Stimulated activated CD4-positive, alpha-beta T cell treated with anti-CD3 and anti-CD28 coated beads, Interleukin-4, amount 100 ng/mL, for 4 hours (primary cell): ENCODE data around the gene KIF1A.
"Not testable (repeated sequence)": the region's sequence is repeated elsewhere in the genome, so short reads cannot be mapped to it uniquely, and the experiment has no call there.

ENCODE experiments used
- DNase-seq, 2 experiments: peaks; one replicate each; pipeline ENCODE4 v3.0.0-alpha.2; 2020

Gene KIF1A

DNA sequence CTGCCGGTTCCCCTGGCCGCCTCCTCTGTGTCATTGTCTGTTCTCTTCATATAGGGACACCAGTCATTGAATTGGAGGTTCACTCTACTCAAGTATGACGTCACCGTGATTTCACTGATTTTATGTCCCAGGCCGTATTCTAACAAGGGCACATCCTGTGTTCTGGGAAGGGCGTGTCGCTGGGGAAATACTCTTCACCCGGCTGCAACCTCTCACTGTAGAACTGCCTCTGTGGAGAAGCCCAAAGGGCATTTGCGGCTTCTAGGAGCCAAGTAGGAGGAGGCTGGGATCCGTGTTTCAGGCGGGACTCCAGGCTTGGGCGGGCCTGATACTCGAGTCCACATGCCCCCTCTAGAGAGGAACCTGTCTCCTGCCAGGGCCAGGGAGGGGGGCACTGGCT is 123.5 kb downstream of the KIF1A start:
- not testable (repeated sequence) for DNase-seq

DNA sequence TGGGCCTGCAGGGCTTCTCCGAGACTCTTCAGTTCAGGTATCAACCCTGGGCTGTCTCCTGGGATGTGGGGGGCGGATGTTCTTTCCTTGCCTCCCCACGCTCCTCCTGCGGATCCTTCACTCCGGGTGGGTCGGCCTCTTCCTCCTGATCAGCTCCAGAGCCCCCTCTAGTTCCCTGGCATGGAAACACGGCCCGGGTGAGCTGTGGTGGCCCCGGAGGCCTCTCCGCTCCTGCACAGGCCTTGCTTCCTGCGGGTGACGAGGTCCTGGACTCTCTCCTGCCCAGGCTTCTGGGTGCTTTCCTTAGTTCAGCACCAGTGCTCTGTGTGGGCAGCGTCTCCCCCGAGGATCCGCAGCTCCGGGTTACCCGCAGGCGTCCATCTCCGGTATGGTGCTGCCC is 124.4 kb downstream of the KIF1A start:
- DNase-seq: not testable (repeated sequence)

DNA sequence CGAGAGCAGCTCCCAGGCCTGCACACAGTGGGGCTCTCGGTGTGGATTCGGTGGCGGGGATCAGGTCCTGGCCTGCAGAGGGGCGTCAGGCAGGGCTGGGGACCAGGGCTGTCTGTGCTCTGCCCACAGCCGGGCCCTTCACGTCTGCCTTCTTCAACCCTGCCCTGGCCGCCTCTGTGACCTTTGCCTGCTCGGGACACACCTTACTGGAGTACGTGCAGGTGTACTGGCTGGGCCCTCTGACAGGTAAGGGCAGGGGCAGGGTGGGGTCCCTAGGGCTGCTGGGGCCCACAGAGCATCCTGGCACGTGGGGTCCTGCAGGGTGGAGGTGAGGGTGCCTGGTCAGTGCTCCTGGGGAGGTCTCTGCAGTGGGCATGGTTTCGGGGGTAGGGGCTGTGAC is 125.7 kb downstream of the KIF1A start:
- not testable (repeated sequence) for DNase-seq

GRCh38 chr2:240692583-240693561 is 127.1 kb downstream of the KIF1A start:
- not testable (repeated sequence) for DNase-seq

DNA sequence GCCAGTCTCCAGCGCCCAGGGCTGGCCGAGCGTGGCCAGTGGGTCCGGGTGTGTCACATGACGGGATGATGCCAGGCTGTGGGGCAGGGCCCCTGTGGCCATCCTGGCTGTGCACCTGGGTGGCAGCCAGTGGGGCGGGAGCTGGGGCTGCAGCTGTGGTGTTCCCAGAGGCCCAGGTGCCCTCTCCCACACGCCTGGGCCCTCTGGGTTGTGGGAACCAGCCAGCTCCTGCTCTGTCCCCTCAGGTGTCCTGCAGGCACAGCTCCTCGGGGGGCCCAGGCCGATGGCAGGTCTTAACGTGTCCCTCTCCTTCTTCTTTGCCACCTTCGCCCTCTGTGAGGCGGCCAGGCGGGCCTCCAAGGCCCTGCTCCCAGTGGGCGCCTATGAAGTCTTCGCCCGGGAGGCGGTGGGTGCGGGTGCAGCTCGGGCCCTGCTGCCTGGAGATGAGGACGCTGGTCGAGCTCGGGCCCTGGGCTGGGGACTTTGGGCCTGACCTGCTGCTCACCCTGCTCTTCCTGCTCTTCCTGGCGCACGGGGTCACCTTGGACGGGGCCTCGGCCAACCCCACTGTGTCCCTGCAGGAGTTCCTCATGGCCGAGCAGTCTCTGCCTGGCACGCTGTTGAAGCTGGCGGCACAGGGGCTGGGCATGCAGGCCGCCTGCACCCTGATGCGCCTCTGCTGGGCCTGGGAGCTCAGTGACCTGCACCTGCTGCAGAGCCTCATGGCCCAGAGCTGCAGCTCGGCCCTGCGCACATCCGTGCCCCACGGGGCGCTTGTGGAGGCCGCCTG is 128.2 kb downstream of the KIF1A start, which contains the start of gene AQP12A:
AQP12A (plus strand) TSS at position 236 of the 790 bp plus-strand sequence; CDS start at position 284, 48 bp downstream.
- not testable (repeated sequence) for DNase-seq

DNA sequence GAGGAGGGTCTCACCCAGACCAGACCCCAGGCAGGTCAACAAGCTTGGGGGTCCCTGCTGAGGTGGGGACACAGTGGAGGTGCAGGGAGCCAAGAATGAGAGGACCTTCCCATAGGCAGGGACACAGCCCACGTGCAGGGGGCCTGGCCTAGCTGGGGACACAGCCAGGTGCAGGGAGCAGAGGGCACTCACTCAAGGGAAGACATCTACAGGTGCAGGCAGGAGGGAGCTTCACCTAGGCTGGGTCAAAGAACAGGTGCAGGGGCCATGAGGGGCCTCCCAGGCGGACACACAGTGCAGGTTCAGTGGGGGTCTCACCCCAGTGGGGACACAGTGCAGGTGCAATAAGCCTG is 129.0 kb downstream of the KIF1A start:
- DNase-seq: not testable (repeated sequence)

GRCh38 chr2:240690421-240691074 is 129.5 kb downstream of the KIF1A start:
- not testable (repeated sequence) for DNase-seq

DNA sequence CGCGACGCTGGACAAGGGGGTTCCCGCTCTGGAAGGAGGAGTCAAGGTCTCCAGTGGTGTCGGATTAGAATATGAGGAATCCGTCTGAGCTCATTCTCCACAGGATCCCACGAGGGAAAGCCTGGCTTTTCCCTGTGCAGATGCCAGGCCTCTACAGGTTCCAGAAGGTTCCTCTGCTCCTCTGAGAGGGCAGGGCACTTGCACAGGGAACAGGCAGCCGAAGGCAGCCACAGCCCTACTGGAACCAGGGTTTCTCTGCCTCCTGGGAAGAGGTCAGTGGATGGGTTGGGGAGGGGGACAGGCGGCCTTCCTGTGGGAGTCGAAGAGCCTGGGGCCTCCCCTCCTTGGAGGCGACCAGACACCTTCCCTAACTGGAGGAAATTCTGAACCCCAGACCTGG is 130.0 kb downstream of the KIF1A start:
- no peak for DNase-seq

- no peak for DNase-seq
These were observed 131.5 kb downstream of the KIF1A start for GRCh38 chr2:240688553-240688919.

DNA sequence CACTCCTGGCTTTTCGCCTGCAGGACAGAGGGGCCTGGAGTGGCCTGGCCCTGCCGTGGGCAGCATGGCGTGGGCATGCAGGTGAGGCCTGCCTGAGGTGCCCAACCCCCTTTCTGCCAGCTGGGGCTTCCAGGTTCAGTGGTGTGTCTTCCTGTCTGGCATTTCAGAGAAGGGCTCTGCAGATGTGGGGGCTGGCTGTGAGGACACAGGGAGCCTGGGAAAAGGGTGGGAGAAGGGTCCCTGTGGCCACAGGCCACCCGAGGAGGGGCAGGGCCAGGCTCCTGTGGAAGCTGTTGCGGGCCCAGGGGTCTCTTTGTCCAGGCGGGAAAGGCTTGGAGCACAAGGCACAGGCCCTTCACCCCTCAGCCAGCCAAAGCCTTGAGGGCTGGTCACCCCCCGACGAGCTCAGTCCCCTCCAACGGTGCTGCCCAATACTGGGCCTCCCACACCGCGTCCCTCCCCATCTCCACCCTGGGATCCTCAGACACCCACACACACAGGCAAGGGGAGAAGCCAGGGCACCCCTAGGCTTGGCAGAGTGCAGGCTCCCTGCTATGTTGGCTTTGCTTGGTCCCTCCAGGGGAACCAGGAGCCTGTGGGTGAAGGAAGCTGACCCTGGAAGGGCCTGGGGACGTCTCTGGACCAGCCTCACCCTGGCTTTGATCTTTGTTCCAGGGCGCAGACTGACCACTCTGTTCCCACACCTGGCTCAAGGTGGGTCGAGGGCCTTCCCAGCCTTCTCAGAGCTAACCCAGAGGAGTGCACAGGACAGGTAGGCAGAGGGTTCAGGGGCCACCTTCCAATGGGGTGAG is 132.1 kb downstream of the KIF1A start:
- DNase-seq: no peak

GRCh38 chr2:240687045-240687740 is 132.8 kb downstream of the KIF1A start:
- DNase-seq: no peak

- DNase-seq: no peak
These were observed 133.6 kb downstream of the KIF1A start for GRCh38 chr2:240686460-240686859.

DNA sequence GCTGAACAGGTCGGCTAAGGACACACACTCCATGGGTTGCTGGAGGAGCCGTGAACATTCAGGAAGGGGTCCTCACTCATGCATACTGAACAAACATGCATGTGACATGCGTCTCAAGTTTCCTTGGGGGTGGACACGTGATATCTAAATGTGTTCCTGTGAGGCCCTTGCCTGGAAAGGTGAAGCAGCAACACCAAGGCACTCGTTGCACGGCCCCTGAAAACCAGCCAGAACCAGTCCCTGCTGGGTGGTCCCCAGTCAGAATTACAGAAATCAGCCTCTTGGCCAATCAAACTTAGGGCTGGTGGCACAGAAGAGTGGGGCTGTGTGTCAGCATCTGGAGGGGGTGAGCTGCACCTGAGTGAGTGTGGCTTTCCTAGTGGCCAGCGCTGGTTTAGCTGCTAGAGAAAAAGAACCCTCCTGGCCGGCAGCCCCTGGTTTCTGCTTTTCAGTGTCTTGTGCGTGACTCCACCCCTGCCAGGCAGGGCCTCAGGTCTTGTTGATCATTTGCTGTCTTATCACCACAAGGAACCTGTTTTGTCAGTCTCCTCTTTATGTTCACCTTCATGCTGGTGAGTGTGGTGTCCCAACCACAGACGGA is 134.1 kb downstream of the KIF1A start:
- no peak for DNase-seq

DNA sequence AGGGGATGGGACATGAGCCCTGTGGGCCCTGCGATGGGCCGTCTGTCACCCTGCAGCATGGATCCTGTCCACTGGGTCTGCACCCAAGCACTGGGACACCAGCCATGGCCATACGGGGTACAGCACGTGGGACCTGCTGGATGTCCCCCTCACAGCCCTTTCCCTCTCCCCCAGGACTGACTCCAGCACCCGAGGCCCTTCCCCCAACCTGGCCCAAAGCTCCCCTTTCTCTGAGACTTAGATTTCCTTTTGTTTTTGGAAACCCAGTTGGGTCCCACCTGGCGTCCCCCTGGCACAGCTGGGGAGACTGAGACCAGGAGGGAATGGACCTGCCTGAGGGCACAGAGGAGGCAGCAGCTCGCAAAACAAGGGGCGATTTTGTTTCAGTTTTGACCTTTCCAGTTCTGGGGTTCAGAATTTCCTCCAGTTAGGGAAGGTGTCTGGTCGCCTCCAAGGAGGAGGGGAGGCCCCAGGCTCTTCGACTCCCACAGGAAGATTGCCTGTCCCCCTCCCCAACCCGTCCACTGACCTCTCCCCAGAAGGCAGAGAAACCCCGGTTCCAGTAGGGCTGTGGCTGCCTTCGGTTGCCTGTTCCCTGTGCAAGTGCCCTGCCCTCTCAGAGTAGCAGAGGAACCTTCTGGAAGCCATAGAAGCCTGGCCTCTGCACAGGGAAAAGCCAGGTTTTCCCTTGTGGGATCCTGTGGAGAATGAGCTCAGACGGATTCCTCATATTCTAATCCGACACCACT is 135.9 kb downstream of the KIF1A start:
- DNase-seq: not testable (repeated sequence)

DNA sequence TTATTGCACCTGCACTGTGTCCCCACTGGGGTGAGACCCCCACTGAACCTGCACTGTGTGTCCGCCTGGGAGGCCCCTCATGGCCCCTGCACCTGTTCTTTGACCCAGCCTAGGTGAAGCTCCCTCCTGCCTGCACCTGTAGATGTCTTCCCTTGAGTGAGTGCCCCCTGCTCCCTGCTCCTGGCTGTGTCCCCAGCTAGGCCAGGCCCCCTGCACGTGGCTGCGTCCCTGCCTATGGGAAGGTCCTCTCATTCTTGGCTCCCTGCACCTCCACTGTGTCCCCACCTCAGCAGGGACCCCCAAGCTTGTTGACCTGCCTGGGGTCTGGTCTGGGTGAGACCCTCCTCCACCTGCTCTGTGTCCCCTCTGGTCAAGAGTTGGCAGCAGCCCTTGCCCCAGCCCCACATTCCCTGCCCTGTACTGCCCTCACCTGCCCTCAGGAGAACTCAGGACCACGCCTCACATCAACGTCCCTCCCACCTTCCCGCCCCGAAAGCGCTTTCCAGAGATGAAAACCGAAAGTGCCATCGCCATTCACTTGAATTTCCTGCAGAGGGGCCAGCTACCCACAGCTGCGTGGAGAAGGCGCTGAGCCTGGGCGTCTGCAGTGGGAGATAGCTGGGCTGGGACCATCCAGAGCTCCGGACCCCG is 136.6 kb downstream of the KIF1A start:
- DNase-seq: not testable (repeated sequence)

DNA sequence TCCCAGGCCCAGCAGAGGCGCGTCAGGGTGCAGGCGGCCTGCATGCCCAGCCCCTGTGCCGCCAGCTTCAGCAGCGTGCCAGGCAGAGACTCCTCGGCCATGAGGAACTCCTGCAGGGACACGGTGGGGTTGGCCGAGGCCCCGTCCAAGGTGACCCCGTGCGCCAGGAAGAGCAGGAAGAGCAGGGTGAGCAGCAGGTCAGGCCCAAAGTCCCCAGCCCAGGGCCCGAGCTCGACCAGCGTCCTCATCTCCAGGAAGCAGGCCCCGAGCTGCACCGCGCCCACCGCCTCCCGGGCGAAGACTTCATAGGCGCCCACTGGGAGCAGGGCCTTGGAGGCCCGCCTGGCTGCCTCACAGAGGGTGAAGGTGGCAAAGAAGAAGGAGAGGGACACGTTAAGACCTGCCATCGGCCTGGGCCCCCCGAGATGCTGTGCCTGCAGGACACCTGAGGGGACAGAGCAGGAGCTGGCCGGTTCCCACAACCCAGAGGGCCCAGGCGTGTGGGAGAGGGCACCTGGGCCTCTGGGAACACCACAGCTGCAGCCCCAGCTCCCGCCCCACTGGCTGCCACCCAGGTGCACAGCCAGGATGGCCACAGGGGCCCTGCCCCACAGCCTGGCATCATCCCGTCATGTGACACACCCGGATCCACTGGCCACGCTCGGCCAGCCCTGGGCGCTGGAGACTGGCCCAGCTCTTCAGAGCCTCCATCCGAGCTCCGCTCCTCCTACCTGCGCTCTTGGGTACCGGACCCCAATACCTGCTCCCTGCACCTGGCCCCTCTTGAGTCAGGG is 137.4 kb downstream of the KIF1A start, which contains the start of gene AQP12B:
AQP12B (minus strand) TSS at position 455 of the 794 bp plus-strand sequence; CDS start at position 407, 48 bp downstream.
- not testable (repeated sequence) for DNase-seq

- DNase-seq: not testable (repeated sequence)
These were observed 139.8 kb downstream of the KIF1A start for GRCh38 chr2:240680185-240680584.

DNA sequence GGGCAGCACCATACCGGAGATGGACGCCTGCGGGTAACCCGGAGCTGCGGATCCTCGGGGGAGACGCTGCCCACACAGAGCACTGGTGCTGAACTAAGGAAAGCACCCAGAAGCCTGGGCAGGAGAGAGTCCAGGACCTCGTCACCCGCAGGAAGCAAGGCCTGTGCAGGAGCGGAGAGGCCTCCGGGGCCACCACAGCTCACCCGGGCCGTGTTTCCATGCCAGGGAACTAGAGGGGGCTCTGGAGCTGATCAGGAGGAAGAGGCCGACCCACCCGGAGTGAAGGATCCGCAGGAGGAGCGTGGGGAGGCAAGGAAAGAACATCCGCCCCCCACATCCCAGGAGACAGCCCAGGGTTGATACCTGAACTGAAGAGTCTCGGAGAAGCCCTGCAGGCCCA is 141.1 kb downstream of the KIF1A start:
- DNase-seq: not testable (repeated sequence)

DNA sequence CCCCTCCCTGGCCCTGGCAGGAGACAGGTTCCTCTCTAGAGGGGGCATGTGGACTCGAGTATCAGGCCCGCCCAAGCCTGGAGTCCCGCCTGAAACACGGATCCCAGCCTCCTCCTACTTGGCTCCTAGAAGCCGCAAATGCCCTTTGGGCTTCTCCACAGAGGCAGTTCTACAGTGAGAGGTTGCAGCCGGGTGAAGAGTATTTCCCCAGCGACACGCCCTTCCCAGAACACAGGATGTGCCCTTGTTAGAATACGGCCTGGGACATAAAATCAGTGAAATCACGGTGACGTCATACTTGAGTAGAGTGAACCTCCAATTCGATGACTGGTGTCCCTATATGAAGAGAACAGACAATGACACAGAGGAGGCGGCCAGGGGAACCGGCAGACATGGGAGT is 142.0 kb downstream of the KIF1A start:
- DNase-seq: not testable (repeated sequence)
